HG03060 (cell line): ENCODE measurements around the gene RHNO1.

Experiments
- ATAC-seq: cut with Tn5 transposase; IDR thresholded peaks from one replicate; pipeline ENCODE4 v1.9.1; 2021; ENCODE audit warnings: low read depth, moderate number of reproducible peaks; ENCODE audit not compliant: unreplicated experiment

Gene RHNO1

GRCh38 chr12:2877047-2877952 lies at the start of gene RHNO1, which contains the start of gene FOXM1:
Gene RHNO1 (plus strand): TSS chr12:2877223. CDS start chr12:2885367, 8,144 bp downstream.
Gene FOXM1 (minus strand): TSS chr12:2877174. CDS start chr12:2874478, 2,696 bp downstream.
- no peak for ATAC-seq

- ATAC-seq: no peak
These were observed 47.7 kb upstream of the RHNO1 start for GRCh38 chr12:2829275-2829674.

- ATAC-seq: no peak
These were observed 44.4 kb upstream of the RHNO1 start for GRCh38 chr12:2832550-2833127.

GRCh38 chr12:2833327-2833726 lies 43.7 kb upstream of the RHNO1 start:
- no peak for ATAC-seq

- ATAC-seq: no peak
These were observed 43.2 kb upstream of the RHNO1 start for GRCh38 chr12:2833810-2834209.

GRCh38 chr12:2834581-2835491 lies 42.2 kb upstream of the RHNO1 start, which contains the start of gene NRIP2:
Gene NRIP2 (minus strand): TSS chr12:2835035. CDS start chr12:2834983, 52 bp downstream.
- ATAC-seq: no peak

GRCh38 chr12:2835691-2836403 lies 41.2 kb upstream of the RHNO1 start:
- no peak for ATAC-seq

GRCh38 chr12:2836574-2836973 lies 40.4 kb upstream of the RHNO1 start:
- no peak for ATAC-seq

- no peak for ATAC-seq
These were observed 35.9 kb upstream of the RHNO1 start for GRCh38 chr12:2841056-2841650.

- ATAC-seq: no peak
These were observed 34.1 kb upstream of the RHNO1 start for GRCh38 chr12:2842948-2843347.

- no peak for ATAC-seq
These were observed 32.2 kb upstream of the RHNO1 start for GRCh38 chr12:2844786-2845185.

- no peak for ATAC-seq
These were observed 31.7 kb upstream of the RHNO1 start for GRCh38 chr12:2845280-2845679.

- no peak for ATAC-seq
These were observed 25.1 kb upstream of the RHNO1 start for GRCh38 chr12:2851931-2852330.

- no peak for ATAC-seq
These were observed 23.4 kb upstream of the RHNO1 start for GRCh38 chr12:2853626-2854025.

- ATAC-seq: no peak
These were observed 22.2 kb upstream of the RHNO1 start for GRCh38 chr12:2854669-2855453.

GRCh38 chr12:2855546-2855945 lies 21.5 kb upstream of the RHNO1 start:
- no peak for ATAC-seq

GRCh38 chr12:2856051-2856450 lies 21.0 kb upstream of the RHNO1 start:
- ATAC-seq: no peak

GRCh38 chr12:2857021-2857431 lies 20.0 kb upstream of the RHNO1 start, which contains the start of gene TEX52:
Gene TEX52 (minus strand): TSS chr12:2857039. CDS start chr12:2857026, 13 bp downstream.
- no peak for ATAC-seq

GRCh38 chr12:2857576-2857975 lies 19.4 kb upstream of the RHNO1 start:
- ATAC-seq: no peak
